Activated CD8-positive, alpha-beta memory T cell treated with anti-CD3 and anti-CD28 coated beads, Interleukin-2, amount 10 ng/mL, durations not matched to agents 7 days and 5 days (primary cell): ENCODE measurements around the gene KANK3. TPM values are rescaled to one million over a fixed set of nuclear protein-coding genes. Genes with fewer than 3 reads are reported as not detected.
A peak's percentile ranks its signal among the peaks of the same experiment; 100 is the strongest.
"Not testable (repeated sequence)": the region's sequence is repeated elsewhere in the genome, so short reads cannot be mapped to it uniquely, and the experiment has no call there.

Experiments used
- ATAC-seq: fragments of 150-1000 bp; cut with Tn5 transposase; one replicate; pipeline ENCODE4 v1.10.0; 2021; ENCODE audit warnings: moderate library complexity
- CTCF ChIA-PET: fragments of 350-600 bp; sonication (Branson Sonifier 250); formaldehyde crosslinking; loops from one replicate; lab custom pipeline; 2021; ENCODE audit warnings: antibody characterized with exemption; lab: Charles Lee
- DNase-seq: peaks from one replicate; pipeline ENCODE4 v3.0.0-alpha.2; 2020
- H3K27ac Mint-ChIP-seq: one replicate; pipeline ENCODE4 v1.8.0; 2021; ENCODE audit warnings: mild to moderate bottlenecking, mixed read lengths
- H3K27me3 Mint-ChIP-seq: one replicate; pipeline ENCODE4 v1.8.0; 2021; ENCODE audit warnings: mixed read lengths
- H3K36me3 Mint-ChIP-seq: one replicate; pipeline ENCODE4 v1.8.0; 2021; ENCODE audit warnings: mild to moderate bottlenecking, mixed read lengths
- H3K4me1 Mint-ChIP-seq: one replicate; pipeline ENCODE4 v1.8.0; 2021; ENCODE audit warnings: mixed read lengths
- H3K4me3 Mint-ChIP-seq: one replicate; pipeline ENCODE4 v1.8.0; 2021; ENCODE audit warnings: mild to moderate bottlenecking, moderate library complexity, mixed read lengths
- H3K9me3 Mint-ChIP-seq: one replicate; pipeline ENCODE4 v1.8.0; 2022; ENCODE audit warnings: low read depth, mixed read lengths
- total RNA-seq, 2 experiments: library from RNA; stranded (reverse); gene quantifications; one replicate each; pipeline ENCODE4 v1.2.3, GENCODE V29; 2021

Gene KANK3
- total RNA-seq, 2 experiments from 2014 or later, result 3.2 to 3.7 TPM

GRCh38 chr19:8341504-8341903 is 1.6 kb downstream of the KANK3 start:
- not testable (repeated sequence) for H3K36me3 Mint-ChIP-seq, H3K9me3 Mint-ChIP-seq, H3K4me3 Mint-ChIP-seq, H3K27ac Mint-ChIP-seq, ATAC-seq, DNase-seq
- Mint-ChIP-seq H3K4me1 (peaks cover 15% of the 10 kb centered on the region), H3K27me3 (peaks cover 27% of the 10 kb centered on the region)
- CTCF ChIA-PET, result interaction anchor here (1.0 to 5.9 kb wide), 5 partner anchors 13 to 398 kb away, joined by 3 to 48 read pairs (median 3); partner anchors contain the start of gene TIMM44

DNA sequence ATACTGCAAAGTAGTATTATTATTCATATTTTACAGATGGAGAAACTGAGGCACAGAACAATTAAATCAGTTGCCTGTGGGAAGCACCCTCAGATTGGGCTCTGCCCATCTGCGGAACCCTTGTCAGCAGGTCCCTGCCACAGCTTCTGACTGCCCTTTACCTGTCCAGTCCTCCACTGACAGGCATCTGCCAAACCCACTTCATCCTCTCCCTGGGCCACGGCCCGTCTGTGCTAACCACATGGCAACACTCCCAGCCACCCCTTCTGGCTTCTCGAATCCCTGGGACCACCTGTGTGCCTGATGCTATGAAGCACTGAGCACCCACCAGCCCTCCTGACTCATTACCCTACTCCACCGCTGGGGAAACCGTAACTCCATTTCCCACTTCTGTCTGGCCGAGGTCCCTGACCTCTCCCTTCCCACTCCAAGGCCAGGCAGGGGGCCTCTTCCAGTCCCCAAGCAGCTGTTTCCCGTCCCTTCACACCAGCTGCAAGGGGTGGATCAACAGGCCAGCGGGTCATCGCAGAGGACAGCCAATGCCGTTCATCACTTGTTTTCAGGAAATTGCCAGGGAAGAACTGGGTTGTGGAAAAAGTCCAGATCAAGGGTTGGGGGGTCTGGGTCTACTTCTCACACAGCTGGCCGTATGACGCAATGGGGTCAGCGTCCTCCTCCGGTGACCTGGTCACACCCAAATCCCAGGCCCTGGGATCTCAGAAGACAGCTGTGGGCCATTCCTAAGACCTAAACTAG is 2.5 kb downstream of the KANK3 start:
- peaks cover 34% of the 10 kb centered on the region for H3K27me3 Mint-ChIP-seq
- H3K27ac Mint-ChIP-seq, result no peak overlapping the region
- no peak overlapping the region for H3K4me3 Mint-ChIP-seq
- H3K36me3 Mint-ChIP-seq, result no peaks in the 10 kb centered on the region
- peaks cover 21% of the 10 kb centered on the region for H3K4me1 Mint-ChIP-seq
- CTCF ChIA-PET, result interaction anchor here (0.6 to 5.9 kb wide), 7 partner anchors 9 to 240 kb away, joined by 3 to 48 read pairs (median 3); no protein-coding TSS in a partner anchor
- DNase-seq (no peak), ATAC-seq (no peak)
- no peaks in the 10 kb centered on the region for H3K9me3 Mint-ChIP-seq

DNA sequence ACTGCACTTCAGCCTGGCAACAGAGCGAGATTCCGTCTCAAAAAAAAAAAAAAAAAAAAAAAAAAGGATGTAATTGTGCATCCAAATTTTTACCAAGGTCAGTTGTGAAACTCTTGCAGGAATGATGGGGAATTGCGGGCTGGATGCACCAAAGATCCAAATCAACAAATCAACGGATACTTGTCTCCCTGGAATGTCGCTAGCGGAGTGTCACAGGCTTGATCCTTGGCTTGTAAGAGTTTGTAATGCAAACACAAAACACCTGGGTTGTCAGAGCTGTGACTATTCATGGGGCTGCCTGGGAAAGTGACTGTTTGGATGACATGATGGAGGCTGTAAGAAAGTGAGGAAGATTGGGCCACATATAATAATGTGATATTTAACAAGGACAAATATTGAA is 4.2 kb downstream of the KANK3 start:
- H3K4me3 Mint-ChIP-seq, result no peak overlapping the region
- no peaks in the 10 kb centered on the region for H3K36me3 Mint-ChIP-seq
- DNase-seq, result no peak
- peaks cover 25% of the 10 kb centered on the region for H3K4me1 Mint-ChIP-seq
- H3K27ac Mint-ChIP-seq, result no peak overlapping the region
- CTCF ChIA-PET, result interaction anchor here (1.1 to 2.0 kb wide), 3 partner anchors 9 to 16 kb away, joined by 3 to 8 read pairs (median 4); no protein-coding TSS in a partner anchor
- no peak for ATAC-seq
- no peaks in the 10 kb centered on the region for H3K9me3 Mint-ChIP-seq
- H3K27me3 Mint-ChIP-seq, result peaks cover 39% of the 10 kb centered on the region

GRCh38 chr19:8337728-8338127 is 5.3 kb downstream of the KANK3 start:
- ATAC-seq (no peak), DNase-seq (no peak)
- Mint-ChIP-seq H3K27ac (no peak overlapping the region), H3K27me3 (peaks cover 45% of the 10 kb centered on the region), H3K9me3 (no peaks in the 10 kb centered on the region), H3K4me1 (peaks cover 21% of the 10 kb centered on the region), H3K36me3 (no peaks in the 10 kb centered on the region), H3K4me3 (no peak overlapping the region)
- CTCF ChIA-PET, result no interaction called here

DNA sequence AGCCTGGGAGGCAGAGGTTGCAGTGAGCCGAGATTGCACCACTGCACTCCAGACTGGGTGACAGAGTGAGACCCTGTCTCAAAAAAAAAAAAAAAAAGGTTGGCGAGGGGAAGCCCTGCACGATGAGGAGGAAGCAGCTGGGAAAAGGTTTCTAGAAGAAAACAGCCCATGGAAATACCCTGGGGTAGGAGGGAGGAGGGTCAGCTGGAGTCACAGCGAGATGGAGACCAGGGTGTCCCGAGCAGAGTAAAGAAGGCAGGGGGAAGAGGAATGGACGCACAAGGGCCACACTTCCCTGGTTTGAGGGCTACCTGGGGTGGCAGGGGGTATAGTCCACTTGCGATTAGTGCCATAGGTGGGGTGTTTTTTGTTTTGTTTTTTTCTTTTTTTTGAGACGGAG is 6.4 kb downstream of the KANK3 start:
- ATAC-seq (no peak), DNase-seq (no peak)
- CTCF ChIA-PET, result interaction anchor here (0.8 to 3.9 kb wide), 4 partner anchors 10 to 69 kb away, joined by 3 to 29 read pairs (median 5); no protein-coding TSS in a partner anchor
- Mint-ChIP-seq H3K4me1 (peaks cover 15% of the 10 kb centered on the region), H3K4me3 (no peak overlapping the region), H3K27ac (no peak overlapping the region), H3K9me3 (no peaks in the 10 kb centered on the region), H3K27me3 (peaks cover 45% of the 10 kb centered on the region), H3K36me3 (no peaks in the 10 kb centered on the region)

DNA sequence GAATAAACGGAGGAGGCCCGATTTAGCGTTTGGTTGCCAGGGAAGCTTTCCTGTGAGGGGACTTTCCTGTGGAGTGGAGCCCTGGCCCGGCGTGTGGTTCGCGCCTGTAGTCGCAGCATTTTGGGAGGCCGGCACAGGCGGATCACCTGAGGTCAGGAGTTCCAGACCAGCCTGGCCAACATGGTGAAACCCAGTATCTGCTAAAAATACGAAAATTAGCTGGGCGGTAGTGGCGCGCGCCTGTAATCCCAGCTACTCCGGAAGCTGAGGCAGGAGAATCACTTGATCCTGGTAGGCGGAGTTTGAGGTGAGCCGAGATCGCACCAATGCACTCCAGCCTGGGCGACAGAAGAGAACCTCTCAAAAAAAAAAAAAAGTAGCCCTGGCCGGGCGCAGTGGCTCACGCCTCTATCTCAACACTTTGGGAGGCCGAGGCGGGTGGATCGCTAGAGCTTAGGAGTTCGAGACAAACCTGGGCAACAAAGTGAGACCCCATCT is 6.9 kb downstream of the KANK3 start:
- H3K4me1 Mint-ChIP-seq, result peaks cover 14% of the 10 kb centered on the region
- H3K9me3 Mint-ChIP-seq, result no peaks in the 10 kb centered on the region
- no peak overlapping the region for H3K27ac Mint-ChIP-seq
- ATAC-seq (no peak), DNase-seq (no peak)
- H3K4me3 Mint-ChIP-seq, result peak overlapping the region; percentile 48
- peaks cover 45% of the 10 kb centered on the region for H3K27me3 Mint-ChIP-seq
- CTCF ChIA-PET, result interaction anchor here (0.8 to 3.9 kb wide), 8 partner anchors 8 to 206 kb away, joined by 3 to 29 read pairs (median 4); partner anchors contain the start of genes KANK3 and ZNF414
- no peaks in the 10 kb centered on the region for H3K36me3 Mint-ChIP-seq

DNA sequence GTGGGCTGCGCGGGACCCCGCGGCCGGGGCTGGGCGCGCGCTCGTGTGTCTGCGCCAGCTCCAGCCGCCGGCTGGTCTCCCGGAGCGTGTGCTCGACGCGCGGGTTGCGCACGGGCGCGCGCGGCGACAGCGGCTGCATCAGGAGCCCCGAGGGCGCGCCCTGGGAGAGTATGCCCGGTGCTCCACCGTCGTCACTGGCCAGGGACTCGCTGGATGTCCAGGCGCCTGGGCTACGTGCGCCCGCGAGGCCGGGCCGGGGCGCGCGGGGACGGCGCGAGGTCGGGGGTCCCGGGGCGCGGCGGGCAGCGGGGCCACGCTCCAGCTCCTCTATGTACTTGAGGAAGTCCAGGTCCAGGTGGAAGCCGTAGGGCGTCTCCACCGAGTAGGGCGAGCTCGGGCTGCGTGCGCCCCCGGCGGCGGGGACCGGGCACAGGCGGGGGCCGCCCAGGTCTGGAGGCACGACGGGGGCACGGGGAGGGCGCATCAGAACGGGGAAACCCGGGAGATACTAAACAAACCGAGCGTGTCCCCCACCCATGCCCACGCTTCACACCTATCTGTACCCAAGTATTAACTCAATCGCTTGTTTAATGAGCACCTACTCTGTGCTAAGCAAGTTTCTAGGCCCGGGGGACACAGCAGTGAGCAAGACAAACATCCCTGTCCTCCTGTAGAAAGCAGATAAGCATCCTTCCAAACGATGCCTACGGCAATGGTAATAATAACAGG is 7.6 kb downstream of the KANK3 start:
- peaks cover 40% of the 10 kb centered on the region for H3K27me3 Mint-ChIP-seq
- peak; percentile 66 for ATAC-seq
- no peaks in the 10 kb centered on the region for H3K9me3 Mint-ChIP-seq
- no peak for DNase-seq
- H3K4me1 Mint-ChIP-seq, result peaks cover 12% of the 10 kb centered on the region
- CTCF ChIA-PET, result interaction anchor here (0.8 to 3.9 kb wide), 10 partner anchors 8 to 206 kb away, joined by 3 to 29 read pairs (median 6); partner anchors contain the start of genes ANGPTL4, KANK3 and ZNF414
- H3K27ac Mint-ChIP-seq, result no peak overlapping the region
- no peaks in the 10 kb centered on the region for H3K36me3 Mint-ChIP-seq
- peak overlapping the region; percentile 48 for H3K4me3 Mint-ChIP-seq

DNA sequence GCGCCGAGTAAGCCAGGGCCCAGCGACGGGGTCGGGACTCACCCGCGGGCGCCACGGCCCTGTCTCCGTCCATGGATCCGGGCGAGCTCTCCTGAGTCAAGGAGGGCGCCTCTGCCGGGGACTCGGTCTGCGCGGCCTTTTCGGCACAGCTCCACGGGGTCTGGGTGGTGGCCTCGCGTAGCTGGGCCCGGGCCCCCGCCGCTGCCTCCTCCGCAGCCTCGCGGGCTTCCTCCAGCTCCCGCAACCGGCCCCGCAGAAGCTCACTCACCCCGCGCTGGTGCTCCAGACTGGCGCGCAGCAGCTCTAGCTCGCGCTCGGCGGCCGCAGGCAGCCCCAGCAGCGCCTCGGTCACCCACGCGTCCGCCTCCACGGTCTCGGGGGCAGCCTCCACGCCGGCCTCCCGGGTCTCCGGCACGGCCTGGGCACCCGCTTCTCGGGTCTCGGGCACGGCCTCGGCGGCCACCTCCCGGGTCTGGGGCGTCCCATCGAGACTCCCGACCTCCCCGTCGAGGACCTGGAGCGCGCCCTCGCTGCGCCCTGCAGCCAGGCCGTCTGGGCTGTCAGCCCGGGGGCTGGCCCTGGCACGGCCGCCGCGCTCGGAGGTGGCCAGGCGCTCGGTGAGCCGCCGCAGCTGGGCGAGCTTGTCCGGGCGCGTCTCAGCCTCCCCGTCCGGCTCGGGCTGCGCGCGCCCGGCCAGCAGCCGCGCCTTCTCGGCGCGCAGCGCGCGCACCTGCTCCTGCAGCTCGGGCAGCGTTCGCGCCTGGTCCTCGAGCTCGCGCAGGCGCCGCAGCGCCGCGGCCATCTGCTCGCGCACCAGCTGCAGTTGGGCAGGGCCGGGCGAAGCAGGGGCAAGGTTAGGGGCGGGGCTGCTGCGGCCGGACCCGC is 8.4 kb downstream of the KANK3 start:
- Mint-ChIP-seq H3K36me3 (no peaks in the 10 kb centered on the region), H3K27me3 (peaks cover 36% of the 10 kb centered on the region), H3K4me1 (peaks cover 10% of the 10 kb centered on the region), H3K4me3 (no peak overlapping the region), H3K27ac (no peak overlapping the region), H3K9me3 (no peaks in the 10 kb centered on the region)
- ATAC-seq (peak; percentile 73), DNase-seq (peak; percentile 58)
- CTCF ChIA-PET, result interaction anchor here (0.6 to 3.9 kb wide), 13 partner anchors 8 to 589 kb away, joined by 3 to 29 read pairs (median 5); partner anchors contain the start of genes ANGPTL4, KANK3, MARCHF2 and ZNF414

DNA sequence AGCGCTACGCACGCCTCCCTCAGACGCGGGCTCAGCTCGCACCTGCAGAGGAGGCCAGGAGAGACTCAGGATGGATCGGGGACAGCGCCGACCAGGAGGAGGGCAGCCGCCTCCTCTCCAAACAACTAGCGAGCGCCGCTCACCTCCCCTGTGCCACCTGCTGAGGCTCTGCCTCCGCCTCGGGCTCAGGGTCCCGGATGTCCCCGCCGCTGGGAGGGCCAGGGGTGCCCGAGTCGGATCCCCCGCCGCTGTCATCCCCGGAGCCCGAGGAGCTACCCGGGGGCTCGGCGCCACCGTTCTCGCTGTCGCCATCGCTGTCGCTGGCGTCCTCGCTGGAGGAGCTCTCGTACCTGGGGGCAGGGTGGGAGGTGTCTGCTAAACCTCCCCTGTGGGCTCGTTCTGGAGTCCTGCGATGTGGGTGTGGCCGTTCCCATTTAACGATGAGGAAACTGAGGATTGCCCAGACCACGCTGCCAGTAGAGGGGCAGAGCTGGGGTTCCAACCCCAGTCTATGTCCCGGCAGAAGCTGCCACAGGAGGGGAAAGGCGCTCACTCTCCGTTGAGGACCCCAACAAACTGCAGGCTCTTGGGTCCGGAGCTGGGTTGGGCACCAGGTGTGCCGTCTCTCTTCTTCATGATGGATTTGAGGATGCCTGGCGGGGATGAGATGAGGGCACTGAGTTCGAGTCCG is 9.2 kb downstream of the KANK3 start:
- no peaks in the 10 kb centered on the region for H3K9me3 Mint-ChIP-seq
- ATAC-seq (no peak), DNase-seq (no peak)
- no peak overlapping the region for H3K4me3 Mint-ChIP-seq
- no peak overlapping the region for H3K27ac Mint-ChIP-seq
- CTCF ChIA-PET, result interaction anchor here (0.6 to 3.9 kb wide), 8 partner anchors 10 to 590 kb away, joined by 3 to 29 read pairs (median 5); partner anchors contain the start of genes ANGPTL4, KANK3 and MARCHF2
- H3K27me3 Mint-ChIP-seq, result peaks cover 35% of the 10 kb centered on the region
- H3K4me1 Mint-ChIP-seq, result peaks cover 10% of the 10 kb centered on the region
- no peaks in the 10 kb centered on the region for H3K36me3 Mint-ChIP-seq

DNA sequence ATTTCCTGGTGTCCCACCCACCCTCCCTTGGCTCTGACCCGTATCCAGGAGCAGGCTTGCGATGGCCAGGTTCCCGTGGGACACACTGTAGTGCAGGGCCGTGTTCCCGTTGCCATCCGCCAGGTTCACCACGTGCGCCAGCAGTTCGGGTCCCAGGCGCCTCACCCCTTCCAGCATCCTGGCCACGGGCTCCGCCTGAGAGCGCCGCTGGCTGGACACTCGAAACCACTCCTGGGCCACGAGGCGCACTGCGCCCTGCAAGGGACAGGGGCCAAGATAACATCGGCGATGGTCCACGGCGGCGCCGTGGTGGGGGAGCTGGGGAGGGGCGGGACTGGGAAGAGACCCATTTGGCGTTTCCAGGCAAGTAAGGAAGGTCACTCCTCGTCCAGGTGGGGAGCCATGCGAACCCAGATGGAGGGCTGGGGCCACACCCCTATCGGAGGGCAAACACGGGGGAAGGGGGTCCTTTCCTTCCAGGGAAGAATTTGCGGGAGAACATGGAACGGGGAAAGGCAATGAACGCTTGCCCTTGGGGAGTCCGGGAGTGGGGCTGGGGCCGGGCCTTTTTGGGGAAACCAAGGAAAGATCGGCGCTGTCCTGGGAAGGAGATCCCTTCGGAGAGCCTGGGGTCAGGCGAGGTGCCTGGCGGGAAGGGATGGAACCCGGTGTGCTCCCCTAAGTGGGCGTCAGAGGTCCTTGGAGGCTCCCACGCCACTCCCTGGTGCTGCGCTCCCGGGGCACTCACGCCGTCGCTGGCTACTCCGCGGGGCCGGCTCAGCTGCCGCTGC is 9.9 kb downstream of the KANK3 start:
- CTCF ChIA-PET, result interaction anchor here (1.2 to 3.9 kb wide), 4 partner anchors 10 to 80 kb away, joined by 3 to 29 read pairs (median 4); partner anchors contain the start of gene MARCHF2
- H3K4me3 Mint-ChIP-seq, result no peak overlapping the region
- no peaks in the 10 kb centered on the region for H3K9me3 Mint-ChIP-seq
- peaks cover 36% of the 10 kb centered on the region for H3K27me3 Mint-ChIP-seq
- DNase-seq (no peak), ATAC-seq (no peak)
- peaks cover 10% of the 10 kb centered on the region for H3K4me1 Mint-ChIP-seq
- H3K27ac Mint-ChIP-seq, result no peak overlapping the region
- H3K36me3 Mint-ChIP-seq, result no peaks in the 10 kb centered on the region

GRCh38 chr19:8331263-8331845 is 11.7 kb downstream of the KANK3 start:
- no peaks in the 10 kb centered on the region for H3K36me3 Mint-ChIP-seq
- CTCF ChIA-PET, result interaction anchor here (1.1 kb wide), 1 partner anchor 8 kb away, joined by 3 read pairs; no protein-coding TSS in a partner anchor
- DNase-seq (no peak), ATAC-seq (no peak)
- no peaks in the 10 kb centered on the region for H3K9me3 Mint-ChIP-seq
- peaks cover 10% of the 10 kb centered on the region for H3K4me1 Mint-ChIP-seq
- H3K27me3 Mint-ChIP-seq, result peaks cover 25% of the 10 kb centered on the region
- no peak overlapping the region for H3K27ac Mint-ChIP-seq
- H3K4me3 Mint-ChIP-seq, result no peak overlapping the region
